ENCODE measurements around the gene CBX1.

The CBX1 gene

DNA sequence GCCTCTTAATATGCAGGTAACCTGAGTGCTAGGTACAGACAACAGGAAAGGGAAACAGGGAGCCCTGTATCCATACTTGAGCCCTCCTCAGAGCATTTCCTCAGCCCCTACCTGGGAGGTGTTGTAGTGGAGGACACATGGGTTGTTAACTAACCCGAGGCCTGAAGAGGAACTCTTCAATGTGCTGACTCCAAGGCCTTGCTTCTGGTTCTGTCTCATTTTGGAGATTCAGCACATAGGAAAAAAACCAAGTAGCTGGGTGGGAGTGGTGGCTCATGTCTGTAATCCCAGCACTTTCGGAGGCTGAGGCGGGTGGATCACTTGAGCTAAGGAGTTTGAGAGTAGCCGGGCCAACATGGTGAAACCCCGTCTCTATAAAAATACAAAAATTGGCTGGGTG, 31.1 kb upstream of the CBX1 start:
- no peak for DNase-seq (ENCODE audit: low read depth)
- no peak overlapping the region for H3K4me3 ChIP-seq (ENCODE audit: low read length)
- no peak for TF ChIP-seq CTCF (IDR thresholded peaks at IDR 0.05; ENCODE audit: insufficient read depth, low read depth, low read length, missing control alignments)

- no peak overlapping the region for H3K4me3 ChIP-seq (ENCODE audit: low read length)
- peak; percentile 93 for TF ChIP-seq CTCF (IDR thresholded peaks at IDR 0.05; ENCODE audit: insufficient read depth, low read depth, low read length, missing control alignments)
- DNase-seq (ENCODE audit: low read depth) = peak; percentile 68
These were observed 30.0 kb upstream of the CBX1 start for GRCh38 chr17:48131216-48131824.

GRCh38 chr17:48129981-48130380, 28.7 kb upstream of the CBX1 start:
- no peak overlapping the region for H3K4me3 ChIP-seq (ENCODE audit: low read length)
- DNase-seq (ENCODE audit: low read depth) = no peak
- no peak for TF ChIP-seq CTCF (IDR thresholded peaks at IDR 0.05; ENCODE audit: insufficient read depth, low read depth, low read length, missing control alignments)

GRCh38 chr17:48128400-48128799, 27.1 kb upstream of the CBX1 start:
- TF ChIP-seq CTCF (IDR thresholded peaks at IDR 0.05; ENCODE audit: insufficient read depth, low read depth, low read length, missing control alignments) = no peak
- DNase-seq (ENCODE audit: low read depth) = no peak
- H3K4me3 ChIP-seq (ENCODE audit: low read length) = no peak overlapping the region

- TF ChIP-seq CTCF (IDR thresholded peaks at IDR 0.05; ENCODE audit: insufficient read depth, low read depth, low read length, missing control alignments) = no peak
- H3K4me3 ChIP-seq (ENCODE audit: low read length) = no peak overlapping the region
- DNase-seq (ENCODE audit: low read depth) = peak; percentile 89
These were observed 26.2 kb upstream of the CBX1 start for GRCh38 chr17:48127371-48128051.

GRCh38 chr17:48126532-48126850, 25.2 kb upstream of the CBX1 start:
- H3K4me3 ChIP-seq (ENCODE audit: low read length) = no peak overlapping the region
- no peak for TF ChIP-seq CTCF (IDR thresholded peaks at IDR 0.05; ENCODE audit: insufficient read depth, low read depth, low read length, missing control alignments)
- no peak for DNase-seq (ENCODE audit: low read depth)

Data from epithelial cell of esophagus (primary cell).